ENCODE results near the gene ABCC8.

- TF ChIP-seq POLR2AphosphoS5 (IDR thresholded peaks at IDR 0.05; ENCODE audit: borderline replicate concordance, low read depth, low read length): no peak
- TF ChIP-seq EZH2 (IDR thresholded peaks at IDR 0.05): no peak
- TF ChIP-seq FOXP2 (optimal IDR thresholded peaks at IDR 0.05; ENCODE audit: control extremely low read depth, extremely low read length, insufficient read depth): no peak
Observed at GRCh38 chr11:17395978-17396377, 80.7 kb downstream of the ABCC8 start.

Measured in SK-N-MC (cell line).